ENCODE data around the gene RASA1. TPM values are rescaled to one million over a fixed set of nuclear protein-coding genes. Genes with fewer than 3 reads are reported as not detected.

RASA1 gene
- total RNA-seq, 1 experiment from 2014 or later, result 23.9 TPM

GRCh38 chr5:87398981-87399614 lies 131.4 kb downstream of the RASA1 start:
- Histone ChIP-seq H2AFZ (ENCODE audit: low read depth, low read length, poor library complexity, severe bottlenecking) (no peak overlapping the region), H4K20me1 (ENCODE audit: insufficient read depth) (peaks cover 4% of the 10 kb centered on the region; the same call in 1 of the 2 replicates), H3K9me2 (ENCODE audit: insufficient read depth) (no peaks in the 10 kb centered on the region), H3K27ac (ENCODE audit: low read depth, low read length) (no peak overlapping the region), H3K4me3 (replicated peaks in 1 of 2; ENCODE audit: low read depth in 1 of 2, low read length in 2 of 2) (no peak overlapping the region), H3K27me3 (ENCODE audit: insufficient read depth, low read length) (no peaks in the 10 kb centered on the region), H3K36me3 (ENCODE audit: control insufficient read depth in 1 of 2, insufficient read depth in 2 of 2, low read length in 2 of 2) (peaks cover 72 to 75% of the 10 kb centered on the region in 2 experiments), H3K4me2 (ENCODE audit: low read length) (no peak overlapping the region), H3K9me3 (ENCODE audit: control insufficient read depth in 1 of 2, insufficient read depth in 1 of 2, low read depth in 1 of 2, low read length in 2 of 2) (no peaks in the 10 kb centered on the region), H3K9ac (ENCODE audit: low read length) (no peak overlapping the region), H3K79me2 (ENCODE audit: insufficient read depth, low read length) (peaks cover 60% of the 10 kb centered on the region), H3K4me1 (ENCODE audit: control insufficient read depth in 1 of 2, insufficient read depth in 2 of 2, low read length in 2 of 2) (no peaks in the 10 kb centered on the region)
- DNase-seq (ENCODE audit: low read depth, low spot score), result no peak
- POLR2A ChIA-PET, result no interaction called here
- RAD21 ChIA-PET (ENCODE audit: low non-redundant PET in 1 of 2, low total read pairs in 2 of 2, uncharacterized antibody in 2 of 2, unreplicated experiment in 2 of 2), result no interaction called here
- no TSS peak for BruUV-seq (replicated peaks)
- intact Hi-C loops (cut with micrococcal nuclease), result no loop called here
- no peak for ATAC-seq
- CTCF ChIA-PET, result interaction anchor here (1.0 to 2.8 kb wide), 4 partner anchors 14 to 413 kb away, joined by 4 to 29 read pairs (median 9); partner anchors contain the start of gene CCNH
- TF ChIP-seq EZH2phosphoT487 (IDR thresholded peaks at IDR 0.05; ENCODE audit: borderline replicate concordance), result no peak
- no peak for TF ChIP-seq RAD21 (IDR thresholded peaks at IDR 0.05; ENCODE audit: low read depth)
- TF ChIP-seq REST (IDR thresholded peaks at IDR 0.05; ENCODE audit: low read depth), result no peak
- no peak for TF ChIP-seq POLR2AphosphoS5 (IDR thresholded peaks at IDR 0.05; ENCODE audit: low read depth, low read length)
- TF ChIP-seq JUND (IDR thresholded peaks at IDR 0.05), result no peak
- no peak for TF ChIP-seq CTCF (IDR thresholded peaks at IDR 0.05 in 2 of 3, conservative IDR thresholded peaks at IDR 0.05 in 1 of 3; ENCODE audit: borderline replicate concordance in 1 of 3, insufficient read depth in 1 of 3, low read depth in 2 of 3, low read length in 2 of 3)
- no peak for TF ChIP-seq SRF (IDR thresholded peaks at IDR 0.05; ENCODE audit: low read depth)
- no peak for TF ChIP-seq YY1 (IDR thresholded peaks at IDR 0.05; ENCODE audit: extremely low read depth, insufficient replicate concordance, low read depth, low read length)
- TF ChIP-seq CEBPB (IDR thresholded peaks at IDR 0.05; ENCODE audit: low read depth), result no peak
- no peak for TF ChIP-seq ELF1 (IDR thresholded peaks at IDR 0.05; ENCODE audit: borderline replicate concordance, low read depth)
- no peak for TF ChIP-seq EGR1 (IDR thresholded peaks at IDR 0.05; ENCODE audit: low read depth)
- TF ChIP-seq SIN3A (IDR thresholded peaks at IDR 0.05; ENCODE audit: low read depth), result no peak
- TF ChIP-seq CBX3 (IDR thresholded peaks at IDR 0.05; ENCODE audit: low read depth), result no peak
- no peak for TF ChIP-seq ZBTB33 (IDR thresholded peaks at IDR 0.05; ENCODE audit: extremely low read depth, insufficient replicate concordance, low read length)
- TF ChIP-seq POLR2A (IDR thresholded peaks at IDR 0.05; ENCODE audit: borderline replicate concordance, extremely low read depth, insufficient read depth, insufficient read length), result no peak
- TF ChIP-seq EZH2 (IDR thresholded peaks at IDR 0.05), result no peak
- no peak for TF ChIP-seq SP1 (IDR thresholded peaks at IDR 0.05; ENCODE audit: low read depth)
- TF ChIP-seq MAX (IDR thresholded peaks at IDR 0.05), result no peak

Measured in HCT116 (cell line).